Esophagus muscularis mucosa (tissue), 3 donors: ENCODE measurements around the gene PRAMEF20.

ENCODE experiments used
- POLR2A ChIP-seq: fragments of 450-650 bp; IDR thresholded peaks from one replicate; pipeline ENCODE4 v1.6.1; 2017; ENCODE audit warnings: antibody characterized with exemption, moderate library complexity, mild to moderate bottlenecking, low read depth
- TF ChIP-seq, protein P1 (sequence below), 3 experiments: fragments of 200-600 bp in 2 of 3; fragments of 450-650 bp in 1 of 3; sonication (generic) in 2 of 3; IDR thresholded peaks; one replicate each; pipeline ENCODE4 v1.5.1; 2017 to 2019; ENCODE audit warnings: antibody characterized with exemption in 3 of 3, mild to moderate bottlenecking in 2 of 3, moderate library complexity in 1 of 3

DNA sequence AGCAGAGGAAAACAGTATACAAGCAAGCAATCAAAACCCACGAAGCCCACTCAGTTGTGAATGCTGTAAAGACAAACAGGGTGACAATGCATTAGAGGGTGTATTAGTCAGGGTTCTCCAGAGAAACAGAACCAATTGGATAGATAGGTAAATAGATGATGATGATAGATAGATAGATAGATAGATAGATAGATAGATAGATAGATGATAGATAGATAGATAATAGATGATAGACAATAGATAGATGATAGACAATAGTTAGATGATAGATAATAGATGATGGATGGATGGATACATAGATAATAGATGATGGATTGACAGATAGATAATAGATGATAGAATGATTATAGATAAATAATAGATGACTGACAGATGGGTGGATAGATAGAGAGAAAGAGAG lies 55.3 kb downstream of the PRAMEF20 start:
- TF ChIP-seq, protein P1, sequence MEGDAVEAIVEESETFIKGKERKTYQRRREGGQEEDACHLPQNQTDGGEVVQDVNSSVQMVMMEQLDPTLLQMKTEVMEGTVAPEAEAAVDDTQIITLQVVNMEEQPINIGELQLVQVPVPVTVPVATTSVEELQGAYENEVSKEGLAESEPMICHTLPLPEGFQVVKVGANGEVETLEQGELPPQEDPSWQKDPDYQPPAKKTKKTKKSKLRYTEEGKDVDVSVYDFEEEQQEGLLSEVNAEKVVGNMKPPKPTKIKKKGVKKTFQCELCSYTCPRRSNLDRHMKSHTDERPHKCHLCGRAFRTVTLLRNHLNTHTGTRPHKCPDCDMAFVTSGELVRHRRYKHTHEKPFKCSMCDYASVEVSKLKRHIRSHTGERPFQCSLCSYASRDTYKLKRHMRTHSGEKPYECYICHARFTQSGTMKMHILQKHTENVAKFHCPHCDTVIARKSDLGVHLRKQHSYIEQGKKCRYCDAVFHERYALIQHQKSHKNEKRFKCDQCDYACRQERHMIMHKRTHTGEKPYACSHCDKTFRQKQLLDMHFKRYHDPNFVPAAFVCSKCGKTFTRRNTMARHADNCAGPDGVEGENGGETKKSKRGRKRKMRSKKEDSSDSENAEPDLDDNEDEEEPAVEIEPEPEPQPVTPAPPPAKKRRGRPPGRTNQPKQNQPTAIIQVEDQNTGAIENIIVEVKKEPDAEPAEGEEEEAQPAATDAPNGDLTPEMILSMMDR (IDR thresholded peaks at IDR 0.05): no peak
- no peak for TF ChIP-seq POLR2A
